ENCODE measurements around the gene HOATZ.

The HOATZ gene

DNA sequence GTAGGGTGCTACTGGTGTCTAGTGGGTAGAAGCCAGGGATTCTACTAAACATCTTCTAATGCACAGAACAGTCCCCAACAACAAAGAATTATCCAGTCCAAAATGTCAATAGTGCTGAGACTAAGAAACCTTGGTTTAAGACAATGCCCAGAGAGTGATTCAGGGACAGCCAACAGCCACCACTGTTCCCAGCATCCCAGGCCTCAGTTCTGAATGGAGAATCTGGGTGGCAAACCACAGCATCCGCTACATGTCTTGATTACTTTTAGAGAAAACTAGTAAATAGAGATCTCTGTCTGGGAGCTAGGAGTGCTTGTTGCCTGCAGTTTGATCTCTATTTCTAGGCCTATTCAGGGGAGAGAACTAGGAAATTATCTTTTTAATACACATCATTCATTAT is 66.8 kb downstream of the HOATZ start:
- DNase-seq (ENCODE audit: low spot score): no peak

DNA sequence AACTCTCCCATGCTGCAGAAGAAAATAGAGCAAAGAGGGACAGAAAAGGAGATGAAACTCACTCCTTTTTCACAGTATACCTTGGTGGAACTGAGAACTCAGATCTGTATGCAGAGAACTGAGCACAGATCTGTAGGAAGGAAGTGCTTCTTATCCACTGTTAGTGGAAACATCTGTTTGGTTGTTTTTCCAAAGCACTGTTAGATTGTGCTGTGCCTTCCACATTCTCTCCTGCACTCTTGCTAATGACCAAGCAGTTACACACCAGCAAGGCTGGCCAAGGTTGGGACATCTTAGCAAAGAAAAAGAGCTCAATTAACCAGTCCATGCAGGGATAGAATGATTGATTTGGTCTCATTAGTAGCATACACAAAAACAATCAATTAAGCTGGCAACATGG is 67.6 kb downstream of the HOATZ start:
- DNase-seq (ENCODE audit: low spot score): no peak

GRCh38 chr11:111582881-111583280 is 68.3 kb downstream of the HOATZ start:
- DNase-seq (ENCODE audit: low spot score): no peak

DNA sequence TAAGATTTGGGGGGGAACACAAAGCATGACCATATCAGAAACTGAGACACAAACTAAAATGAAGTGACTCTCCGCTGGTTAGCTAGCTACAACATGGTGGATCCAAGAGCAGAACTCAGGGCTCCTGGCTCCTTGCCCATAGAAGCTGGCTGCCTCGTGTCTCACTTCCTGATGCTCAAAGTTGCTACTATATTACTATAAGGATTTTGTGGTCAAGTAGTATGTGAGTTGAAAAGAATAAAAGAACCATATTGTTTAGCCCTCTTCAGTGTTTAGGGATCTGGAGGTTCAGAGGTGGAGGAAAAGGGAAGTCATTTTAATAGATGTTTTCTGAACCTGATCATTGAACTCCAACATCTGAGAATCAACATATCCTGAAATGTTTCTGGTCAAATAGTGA is 70.8 kb downstream of the HOATZ start:
- no peak for DNase-seq (ENCODE audit: low spot score)

DNA sequence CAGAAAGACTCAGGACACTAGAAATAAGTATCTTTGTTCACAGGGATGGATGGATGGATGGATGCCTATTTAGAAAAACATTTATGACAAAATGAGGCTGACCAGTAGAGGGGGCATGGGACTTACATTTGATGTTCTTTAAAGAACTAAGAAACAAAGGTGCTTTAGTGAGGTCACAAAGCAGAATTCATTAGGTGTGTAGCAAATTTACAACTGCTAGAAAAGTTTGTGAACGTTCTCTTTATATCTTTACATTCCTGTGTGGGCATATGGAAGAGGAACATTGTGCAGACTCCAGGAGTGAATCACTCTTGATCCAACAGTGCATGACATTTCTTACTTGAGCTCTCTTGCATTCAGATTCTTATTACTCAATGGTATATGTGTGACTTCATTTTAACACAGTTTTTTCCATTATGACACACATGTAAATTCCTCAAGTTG is 71.8 kb downstream of the HOATZ start:
- DNase-seq (ENCODE audit: low spot score): peak; percentile 62

Data from hematopoietic multipotent progenitor cell treated with erythropoietin and hydrocortisone succinate and interleukin-3 and kit ligand, for 17 days (in vitro differentiated cells).